SK-N-MC (cell line): ENCODE measurements around the gene KCTD14.

Source experiments
- EZH2 ChIP-seq: fragments of 200-600 bp; sonication (generic); IDR thresholded peaks from one replicate; pipeline ENCODE4 v1.6.1; 2017; ENCODE audit warnings: antibody characterized with exemption
- POLR2AphosphoS5 ChIP-seq: IDR thresholded peaks from 2 replicates; pipeline ENCODE4 v1.6.1; 2012; ENCODE audit warnings: mild to moderate bottlenecking, low read depth, low read length, borderline replicate concordance

DNA sequence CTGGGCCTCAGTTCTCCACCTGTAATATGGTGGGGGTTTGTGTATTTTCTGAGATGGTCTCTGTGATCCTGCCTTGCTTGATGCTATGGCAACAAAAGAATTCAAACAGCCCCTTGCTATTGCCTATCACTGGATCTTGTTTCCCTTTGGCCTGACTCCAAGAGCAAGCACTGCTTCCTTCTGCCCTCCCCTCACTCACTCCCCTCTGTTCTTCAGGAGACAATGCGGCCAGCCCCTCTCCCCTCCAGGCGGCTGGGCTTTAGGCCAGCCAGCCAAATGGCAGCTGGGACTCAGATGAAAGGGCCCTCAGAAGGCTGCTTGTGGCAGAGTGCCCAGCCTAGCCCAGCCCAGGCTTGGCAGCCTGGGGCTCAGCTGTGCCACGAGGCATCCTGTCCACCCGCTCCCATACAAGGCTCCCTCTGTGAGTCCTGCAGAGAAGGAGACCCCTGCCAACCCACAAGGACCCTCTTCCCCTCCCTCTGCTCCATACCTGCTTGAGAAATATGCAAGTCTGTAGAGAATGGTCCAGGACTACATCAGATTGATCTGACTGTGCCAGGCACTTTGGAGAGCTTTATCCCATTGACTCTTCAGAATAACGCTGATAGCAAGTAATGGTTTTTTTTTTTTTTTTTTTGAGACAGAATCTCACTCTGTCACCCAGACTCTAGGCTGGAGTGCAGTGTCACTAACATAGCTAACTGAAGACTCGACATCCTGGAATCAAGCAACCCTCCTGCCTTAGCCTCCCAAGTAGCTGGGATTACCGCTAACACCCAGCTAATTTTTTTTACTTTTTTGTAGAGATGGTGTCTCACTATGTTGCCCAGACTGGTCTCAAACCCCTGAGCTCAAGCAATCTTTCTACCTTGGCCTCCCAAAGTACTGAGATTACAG lies 7.6 kb upstream of the KCTD14 start:
- no peak for TF ChIP-seq EZH2
- no peak for TF ChIP-seq POLR2AphosphoS5
